ENCODE measurements around the gene PHLPP1. TPM values are rescaled to one million over a fixed set of nuclear protein-coding genes. Genes with fewer than 3 reads are reported as not detected.

The PHLPP1 gene
- total RNA-seq, 4 donors from 2014 or later = 5.5 to 9.7 (median 8.0) TPM

DNA sequence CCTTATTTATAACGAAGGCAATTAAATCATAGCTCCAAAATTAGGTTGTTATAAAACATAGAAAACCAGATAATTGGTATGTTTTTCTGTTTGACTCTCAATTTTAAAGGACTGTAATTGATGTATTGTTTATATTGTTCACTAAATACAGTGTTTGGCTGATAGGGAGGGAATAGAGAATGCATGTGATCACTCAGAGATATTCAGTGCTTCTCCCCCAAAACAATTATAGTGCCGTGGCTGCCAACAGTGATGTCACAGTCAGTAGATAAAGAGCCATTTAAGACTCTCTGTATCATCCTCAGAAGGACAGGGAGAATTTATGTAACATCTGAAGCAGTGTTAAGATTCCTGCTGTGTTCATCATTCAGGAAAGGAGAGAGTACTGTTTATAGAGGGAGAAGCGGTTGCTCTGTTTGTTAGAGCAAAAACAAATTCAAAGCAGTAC lies 69.6 kb downstream of the PHLPP1 start:
- no peak overlapping the region for H3K4me3 ChIP-seq
- intact Hi-C loops (cut with DNase I; ENCODE audit: low total_unique reads) (loop anchor here (5.0 kb wide), 1 partner anchor 68 kb away; the partner anchor contains the start of gene PHLPP1), in situ Hi-C loops (cut with MboI; ENCODE audit: low sequenced_read_pairs in 4 of 4) (no loop called here)
- peaks cover 12% of the 10 kb centered on the region in 2 donors for H3K4me1 ChIP-seq
- no peak for ATAC-seq
- H3K27ac ChIP-seq = no peak overlapping the region
- TF ChIP-seq POLR2A (IDR thresholded peaks at IDR 0.05) = no peak
- TF ChIP-seq, protein P1, sequence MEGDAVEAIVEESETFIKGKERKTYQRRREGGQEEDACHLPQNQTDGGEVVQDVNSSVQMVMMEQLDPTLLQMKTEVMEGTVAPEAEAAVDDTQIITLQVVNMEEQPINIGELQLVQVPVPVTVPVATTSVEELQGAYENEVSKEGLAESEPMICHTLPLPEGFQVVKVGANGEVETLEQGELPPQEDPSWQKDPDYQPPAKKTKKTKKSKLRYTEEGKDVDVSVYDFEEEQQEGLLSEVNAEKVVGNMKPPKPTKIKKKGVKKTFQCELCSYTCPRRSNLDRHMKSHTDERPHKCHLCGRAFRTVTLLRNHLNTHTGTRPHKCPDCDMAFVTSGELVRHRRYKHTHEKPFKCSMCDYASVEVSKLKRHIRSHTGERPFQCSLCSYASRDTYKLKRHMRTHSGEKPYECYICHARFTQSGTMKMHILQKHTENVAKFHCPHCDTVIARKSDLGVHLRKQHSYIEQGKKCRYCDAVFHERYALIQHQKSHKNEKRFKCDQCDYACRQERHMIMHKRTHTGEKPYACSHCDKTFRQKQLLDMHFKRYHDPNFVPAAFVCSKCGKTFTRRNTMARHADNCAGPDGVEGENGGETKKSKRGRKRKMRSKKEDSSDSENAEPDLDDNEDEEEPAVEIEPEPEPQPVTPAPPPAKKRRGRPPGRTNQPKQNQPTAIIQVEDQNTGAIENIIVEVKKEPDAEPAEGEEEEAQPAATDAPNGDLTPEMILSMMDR (IDR thresholded peaks at IDR 0.05 in 4 of 5, conservative IDR thresholded peaks at IDR 0.05 in 1 of 5) = no peak
- DNase-seq = no peak
- no peaks in the 10 kb centered on the region for H3K36me3 ChIP-seq
- H3K27me3 ChIP-seq = no peaks in the 10 kb centered on the region
- H3K9me3 ChIP-seq = no peaks in the 10 kb centered on the region

DNA sequence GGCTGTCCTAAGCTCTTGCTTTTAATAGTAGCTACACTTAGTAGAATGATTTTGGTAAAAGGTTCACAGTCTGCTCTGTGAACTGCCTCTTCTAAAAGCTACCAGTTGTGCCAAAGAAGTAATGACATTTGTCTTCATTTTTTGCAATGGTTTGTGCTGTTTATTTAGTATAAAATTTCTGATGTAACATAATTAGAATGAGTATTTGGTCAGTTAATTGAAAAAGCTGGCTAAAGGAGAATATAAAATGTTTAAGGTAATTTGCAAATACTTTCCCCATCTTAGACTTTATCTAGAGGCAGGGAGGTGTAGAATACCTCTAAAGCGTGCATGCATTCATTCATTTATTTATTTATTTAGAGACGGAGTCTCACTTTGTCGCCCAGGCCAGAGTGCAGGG lies 71.3 kb downstream of the PHLPP1 start:
- in situ Hi-C loops (cut with MboI; ENCODE audit: low sequenced_read_pairs in 4 of 4) (no loop called here), intact Hi-C loops (cut with DNase I; ENCODE audit: low total_unique reads) (no loop called here)
- Histone ChIP-seq H3K4me3 (no peak overlapping the region), H3K27me3 (no peaks in the 10 kb centered on the region), H3K36me3 (no peaks in the 10 kb centered on the region), H3K9me3 (no peaks in the 10 kb centered on the region), H3K27ac (no peak overlapping the region), H3K4me1 (peaks cover 9 to 23% of the 10 kb centered on the region in 2 donors)
- TF ChIP-seq, protein P1 (IDR thresholded peaks at IDR 0.05 in 4 of 5, conservative IDR thresholded peaks at IDR 0.05 in 1 of 5) = no peak
- no peak for TF ChIP-seq POLR2A (IDR thresholded peaks at IDR 0.05)
- ATAC-seq (no peak), DNase-seq (no peak)

DNA sequence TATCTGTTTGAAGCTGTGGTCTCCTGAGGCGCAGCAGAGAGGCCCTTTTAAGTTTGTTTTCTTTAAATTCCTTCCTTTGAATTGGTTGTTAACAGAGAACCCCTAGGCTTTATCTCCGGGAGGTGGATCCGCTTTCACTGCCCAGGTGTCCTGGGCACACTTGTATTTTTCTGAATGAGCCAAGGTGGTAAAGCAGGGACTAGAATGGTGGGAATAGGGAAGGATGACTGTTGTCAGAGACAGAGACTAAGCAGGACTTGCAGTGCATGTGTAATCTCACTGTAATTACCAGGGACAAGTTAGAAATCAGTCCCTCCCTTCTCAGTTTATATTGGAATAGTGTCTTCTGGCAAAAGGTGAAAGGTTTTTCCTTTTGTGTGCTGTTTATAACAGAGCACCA lies 72.8 kb downstream of the PHLPP1 start:
- no peaks in the 10 kb centered on the region for H3K9me3 ChIP-seq
- no peaks in the 10 kb centered on the region for H3K36me3 ChIP-seq
- no peak for TF ChIP-seq POLR2A (IDR thresholded peaks at IDR 0.05)
- TF ChIP-seq, protein P1 (IDR thresholded peaks at IDR 0.05 in 4 of 5, conservative IDR thresholded peaks at IDR 0.05 in 1 of 5) = no peak
- in situ Hi-C loops (cut with MboI; ENCODE audit: low sequenced_read_pairs in 4 of 4) = no loop called here
- no peak for DNase-seq
- peaks cover 9 to 24% of the 10 kb centered on the region in 2 donors for H3K4me1 ChIP-seq
- ATAC-seq = no peak
- intact Hi-C loops (cut with DNase I; ENCODE audit: low total_unique reads) = no loop called here
- H3K4me3 ChIP-seq = no peak overlapping the region
- H3K27ac ChIP-seq = no peak overlapping the region
- H3K27me3 ChIP-seq = no peaks in the 10 kb centered on the region

DNA sequence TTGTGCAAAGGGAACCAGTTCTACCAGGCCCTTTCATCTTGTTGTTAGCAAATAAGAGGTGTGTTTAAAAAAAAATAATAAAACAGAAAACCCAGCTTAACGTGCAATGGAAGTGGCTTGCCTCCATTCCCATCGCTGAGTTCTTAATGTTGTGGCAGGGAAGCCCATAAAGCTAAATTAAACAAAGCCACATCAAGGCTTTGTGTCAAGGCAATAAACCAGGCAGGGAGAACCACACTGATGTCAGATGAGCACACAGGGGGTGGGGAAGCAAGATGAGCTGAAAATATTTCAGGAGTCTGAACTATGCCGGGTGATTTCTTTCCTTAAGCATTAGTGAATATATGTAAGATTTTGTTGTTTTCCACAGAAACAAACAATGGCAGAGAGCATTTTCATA lies 73.5 kb downstream of the PHLPP1 start:
- ATAC-seq (no peak), DNase-seq (no peak)
- H3K36me3 ChIP-seq = no peaks in the 10 kb centered on the region
- intact Hi-C loops (cut with DNase I; ENCODE audit: low total_unique reads) (no loop called here), in situ Hi-C loops (cut with MboI; ENCODE audit: low sequenced_read_pairs in 4 of 4) (no loop called here)
- peaks cover 9 to 24% of the 10 kb centered on the region in 2 donors for H3K4me1 ChIP-seq
- no peak for TF ChIP-seq POLR2A (IDR thresholded peaks at IDR 0.05)
- TF ChIP-seq, protein P1 (IDR thresholded peaks at IDR 0.05 in 4 of 5, conservative IDR thresholded peaks at IDR 0.05 in 1 of 5) = no peak
- no peaks in the 10 kb centered on the region for H3K9me3 ChIP-seq
- H3K27ac ChIP-seq = no peak overlapping the region
- H3K27me3 ChIP-seq = no peaks in the 10 kb centered on the region
- H3K4me3 ChIP-seq = no peak overlapping the region

Measured in gastrocnemius medialis (tissue), 4 donors.